GOT3 (cell line): Measurements from ENCODE around the gene AHRR.
"Not testable (repeated sequence)": the region's sequence is repeated elsewhere in the genome, so short reads cannot be mapped to it uniquely, and the experiment has no call there.

ENCODE experiments used
- DNase-seq: peaks from one replicate; lab custom pipeline; 2025; ENCODE audit warnings: mixed read lengths; lab: John Stamatoyannopoulos, UW

The AHRR gene

GRCh38 chr5:395921-396530 is 74.5 kb downstream of the AHRR start:
- no peak for DNase-seq

GRCh38 chr5:396531-396961 is 75.0 kb downstream of the AHRR start:
- no peak for DNase-seq

GRCh38 chr5:398141-398474 is 76.6 kb downstream of the AHRR start:
- DNase-seq, result not testable (repeated sequence)

DNA sequence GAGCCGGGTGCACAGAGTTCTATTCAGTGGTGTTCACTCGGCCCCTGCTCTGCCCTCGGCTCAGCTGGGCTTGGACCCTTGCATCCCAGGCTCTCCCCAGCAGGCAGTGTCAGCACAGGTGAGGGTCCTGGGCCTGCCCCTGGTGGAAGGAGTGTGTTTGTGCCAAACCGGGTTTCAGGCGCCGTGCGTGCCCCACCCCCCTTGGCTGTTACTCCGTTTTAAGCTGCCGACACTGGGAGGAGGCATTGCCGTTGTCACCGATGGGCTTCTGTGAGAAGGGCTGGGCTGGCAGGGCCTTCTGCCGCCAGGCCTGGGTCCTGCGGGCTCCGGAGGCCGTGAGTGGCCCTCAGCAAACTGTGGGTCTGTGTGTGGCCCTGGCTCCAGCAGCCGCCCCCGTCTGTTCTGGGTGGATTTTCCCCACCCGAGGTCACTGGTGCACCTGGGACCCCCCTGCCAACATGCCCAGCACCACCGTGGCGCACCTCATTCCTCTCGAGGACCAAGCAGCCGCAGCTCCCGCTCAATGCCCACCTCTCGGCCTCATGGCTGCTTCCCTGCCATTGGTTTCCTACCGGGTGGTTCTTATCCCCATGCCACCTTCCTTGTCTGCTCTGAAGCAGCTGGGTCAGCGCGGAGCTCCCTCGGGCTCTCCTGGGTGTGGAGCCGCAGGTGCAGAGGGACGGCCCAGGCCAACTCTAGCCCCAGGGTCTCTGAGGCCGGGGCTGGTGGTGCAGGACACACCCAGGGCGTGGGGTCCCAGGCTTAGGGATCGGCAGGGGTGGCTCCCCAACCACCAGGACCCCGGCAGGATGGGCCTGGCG is 77.2 kb downstream of the AHRR start:
- no peak for DNase-seq

- peak; percentile 95 for DNase-seq
Measured at GRCh38 chr5:399296-400281, 78.1 kb downstream of the AHRR start.

DNA sequence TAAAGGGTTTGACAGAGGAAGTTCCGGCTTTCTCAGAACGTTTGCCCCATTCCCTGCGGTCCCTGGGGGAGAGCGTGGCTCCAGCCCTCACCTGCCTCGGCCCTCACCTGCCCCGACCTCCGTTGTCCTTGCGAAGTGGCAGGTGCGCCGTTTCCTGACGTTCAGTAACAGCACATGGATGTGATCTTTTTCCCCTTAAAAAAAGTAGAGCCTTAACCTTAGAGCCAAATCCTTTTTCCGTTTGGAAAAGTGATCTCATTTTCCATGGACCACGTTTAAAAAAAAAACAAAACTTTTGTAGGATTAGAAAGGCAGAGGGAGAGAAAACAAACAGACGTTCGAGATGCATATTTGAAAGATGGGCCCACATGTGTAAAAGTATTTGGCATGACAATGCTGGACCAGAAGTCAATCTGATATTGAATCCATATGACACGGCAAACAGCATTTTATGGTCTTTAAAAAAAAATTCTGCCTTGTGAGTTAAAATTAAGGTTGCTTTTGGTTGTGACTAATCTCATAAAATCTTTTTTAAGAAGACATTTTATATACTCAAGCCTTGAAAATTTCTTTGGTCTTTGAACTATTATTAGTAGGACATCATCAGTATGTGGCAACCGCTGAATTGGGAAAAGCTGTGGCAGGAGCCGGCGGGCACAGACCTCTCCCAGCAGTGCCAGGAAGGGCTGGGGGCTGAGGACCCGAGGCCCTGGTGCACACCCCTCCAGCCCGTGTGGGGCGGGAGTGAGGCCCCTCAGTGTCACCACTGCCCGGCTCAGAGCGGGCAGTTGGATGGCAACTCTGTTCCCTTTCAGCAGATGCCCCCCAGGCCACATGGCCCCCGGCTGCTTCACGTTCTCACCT is 79.0 kb downstream of the AHRR start:
- DNase-seq, result no peak

GRCh38 chr5:401146-402034 is 79.9 kb downstream of the AHRR start:
- DNase-seq, result no peak

GRCh38 chr5:402219-402614 is 80.7 kb downstream of the AHRR start:
- not testable (repeated sequence) for DNase-seq

DNA sequence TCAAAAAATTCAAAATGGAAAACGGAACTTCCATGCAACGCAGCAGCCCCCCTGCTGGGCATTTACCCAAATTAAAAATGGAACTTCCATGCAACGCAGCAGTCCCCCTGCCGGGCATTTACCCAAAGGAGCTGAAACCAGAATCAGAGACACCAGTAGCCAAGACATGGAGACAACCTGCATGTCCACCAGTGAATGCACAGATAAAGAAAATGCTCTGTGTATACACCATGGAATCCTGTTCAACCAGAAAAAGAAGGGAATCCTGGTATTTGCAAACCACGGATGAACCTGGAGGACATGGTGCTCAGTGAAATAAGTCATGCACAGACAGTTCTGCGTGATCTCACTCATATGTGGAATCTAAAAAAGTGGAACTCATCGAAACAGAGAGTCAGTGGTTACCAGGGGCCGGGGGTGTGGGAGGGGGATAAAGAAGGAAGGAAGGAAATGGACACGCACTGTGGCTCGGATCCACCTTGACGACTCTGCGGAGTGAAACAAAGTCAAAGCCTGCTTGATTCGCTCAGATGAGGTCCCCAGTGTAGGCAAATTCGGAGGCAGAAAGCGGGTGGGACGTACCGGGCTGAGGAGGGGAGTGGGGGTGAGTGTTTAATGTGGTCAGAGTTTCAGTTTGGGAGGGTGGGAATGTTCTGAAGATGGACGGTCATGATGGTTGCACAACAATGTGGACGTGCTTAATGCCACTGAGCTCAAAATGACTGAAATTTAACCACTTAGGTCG is 81.3 kb downstream of the AHRR start:
- DNase-seq, result no peak

DNA sequence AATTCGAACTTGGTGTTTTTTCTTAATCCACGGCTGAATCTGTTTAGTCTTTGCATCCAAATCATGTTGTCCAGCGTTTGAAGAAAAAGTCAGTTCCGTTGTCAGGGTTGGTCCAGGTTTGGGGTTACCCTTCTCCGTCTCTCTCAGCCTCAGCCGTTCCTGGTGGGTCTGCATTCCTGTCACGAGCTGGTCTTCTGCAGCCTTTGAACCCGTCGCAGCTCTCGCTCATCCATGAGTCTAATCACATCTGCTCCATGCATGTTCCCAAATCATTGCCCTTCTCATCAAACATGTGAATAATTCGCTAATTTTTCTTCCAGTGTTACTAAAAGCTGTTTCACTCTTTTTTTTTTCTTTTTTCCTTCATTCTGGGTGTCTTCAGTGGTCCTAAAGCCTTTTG is 82.5 kb downstream of the AHRR start:
- no peak for DNase-seq

- no peak for DNase-seq
Measured at GRCh38 chr5:404666-405241, 83.2 kb downstream of the AHRR start.

- DNase-seq, result no peak
Measured at GRCh38 chr5:405421-405820, 83.9 kb downstream of the AHRR start.

GRCh38 chr5:406041-406440 is 84.5 kb downstream of the AHRR start:
- no peak for DNase-seq

DNA sequence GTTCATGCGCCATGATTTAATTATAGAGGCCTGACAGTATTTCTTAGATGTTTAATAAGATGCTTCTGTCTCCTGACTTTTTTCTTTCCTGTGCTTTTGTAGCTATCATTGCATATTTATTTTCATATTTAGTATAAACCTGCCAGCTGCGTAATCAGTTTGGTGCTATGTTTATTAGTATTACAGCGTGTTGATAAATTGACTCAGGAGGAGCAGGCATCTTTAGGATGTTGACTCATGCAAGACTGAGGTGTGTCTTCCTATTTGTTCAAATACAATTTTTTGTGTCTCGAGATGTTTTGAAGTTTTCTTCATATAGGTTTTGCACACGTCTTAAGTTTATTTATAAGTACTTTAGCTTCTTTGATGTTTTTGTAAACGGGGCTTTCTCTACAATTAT is 85.5 kb downstream of the AHRR start:
- DNase-seq, result no peak

GRCh38 chr5:407801-408268 is 86.3 kb downstream of the AHRR start:
- DNase-seq, result no peak

- no peak for DNase-seq
Measured at GRCh38 chr5:410911-411517, 89.5 kb downstream of the AHRR start.

- no peak for DNase-seq
Measured at GRCh38 chr5:411728-412127, 90.2 kb downstream of the AHRR start.

GRCh38 chr5:414991-415927 is 93.7 kb downstream of the AHRR start:
- not testable (repeated sequence) for DNase-seq
